C1 segment of cervical spinal cord (tissue), 14 donors: ENCODE measurements around the gene CALML4.
"Not testable (repeated sequence)": the region's sequence is repeated elsewhere in the genome, so short reads cannot be mapped to it uniquely, and the experiment has no call there.

ENCODE experiments used
- DNase-seq, 14 donors: peaks; one replicate each; lab custom pipeline; 2025; lab: John Stamatoyannopoulos, UW

Gene CALML4

DNA sequence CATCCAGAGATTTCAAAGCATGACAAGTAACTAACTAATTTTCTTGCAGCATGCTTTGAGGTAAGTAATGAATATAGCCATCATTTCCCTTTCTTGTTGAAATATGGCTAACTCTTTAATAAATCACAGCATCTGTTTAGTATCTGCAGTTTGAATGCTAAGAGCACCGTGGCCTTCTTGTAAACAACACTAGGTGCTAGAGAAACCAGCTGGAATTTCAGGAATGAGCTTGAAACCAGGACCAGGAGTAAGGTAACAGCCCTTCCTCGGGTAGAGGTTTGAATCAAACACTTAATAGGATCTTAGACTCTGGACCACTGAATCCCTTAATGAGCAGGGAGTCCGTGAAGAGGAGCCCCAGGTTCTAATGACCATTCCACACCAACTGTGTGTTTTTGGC is 13.6 kb downstream of the CALML4 start:
- no peak for DNase-seq

DNA sequence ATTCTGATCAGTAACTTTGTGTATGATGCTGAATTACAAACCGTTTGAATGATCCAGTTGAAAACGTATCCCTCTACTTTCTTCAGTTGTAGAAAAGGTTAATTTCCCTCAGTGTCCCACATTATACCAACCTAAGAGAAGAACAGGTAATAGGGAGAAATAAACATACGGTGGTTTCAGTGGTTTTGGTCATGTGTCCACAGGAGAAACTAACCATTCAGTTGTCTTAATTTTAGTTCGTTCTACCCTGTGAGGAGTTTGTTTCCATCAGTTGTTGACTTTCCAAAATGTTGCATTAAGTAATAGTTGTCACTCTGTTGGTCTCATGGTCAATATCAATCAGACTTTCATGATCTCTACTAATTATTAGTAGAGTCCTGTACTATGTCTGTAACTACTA is 15.1 kb downstream of the CALML4 start:
- no peak for DNase-seq

DNA sequence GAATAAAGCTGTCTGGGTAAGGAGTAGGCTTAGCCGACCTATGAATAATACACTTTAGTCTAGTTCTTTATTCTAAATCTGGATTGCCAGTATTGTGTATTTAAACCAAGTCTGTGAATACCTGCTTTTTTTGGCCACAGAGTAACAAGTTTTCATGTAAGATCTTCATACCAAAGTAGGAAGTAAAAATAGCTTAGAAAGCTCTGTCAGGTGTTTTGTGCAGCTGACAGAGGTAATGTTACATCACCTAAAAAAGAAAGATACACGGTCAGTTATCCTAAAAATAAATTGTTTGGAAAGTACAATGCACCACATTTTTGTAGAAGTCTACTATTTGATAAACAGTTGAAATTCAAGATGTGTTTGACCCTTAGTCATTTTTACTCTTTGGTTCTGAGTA is 16.5 kb downstream of the CALML4 start:
- no peak for DNase-seq

DNA sequence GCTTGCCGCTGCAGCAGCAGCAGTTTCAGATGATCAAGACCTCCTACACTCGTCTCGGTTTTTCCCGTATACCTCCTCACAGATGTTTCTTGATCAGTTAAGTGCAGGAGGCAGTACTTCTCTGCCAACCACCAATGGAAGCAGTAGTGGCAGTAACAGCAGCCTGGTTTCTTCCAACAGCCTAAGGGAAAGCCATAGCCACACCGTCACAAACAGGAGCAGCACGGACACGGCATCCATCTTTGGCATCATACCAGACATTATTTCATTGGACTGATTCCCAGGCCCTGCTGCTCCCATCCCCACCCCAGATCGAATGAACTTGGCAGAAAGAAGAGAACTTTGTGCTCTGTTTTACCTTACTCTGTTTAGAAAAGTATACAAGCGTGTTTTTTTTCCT is 17.6 kb downstream of the CALML4 start:
- peak in 9 of 14 donors; percentile 17 to 80 (median 35) for DNase-seq

DNA sequence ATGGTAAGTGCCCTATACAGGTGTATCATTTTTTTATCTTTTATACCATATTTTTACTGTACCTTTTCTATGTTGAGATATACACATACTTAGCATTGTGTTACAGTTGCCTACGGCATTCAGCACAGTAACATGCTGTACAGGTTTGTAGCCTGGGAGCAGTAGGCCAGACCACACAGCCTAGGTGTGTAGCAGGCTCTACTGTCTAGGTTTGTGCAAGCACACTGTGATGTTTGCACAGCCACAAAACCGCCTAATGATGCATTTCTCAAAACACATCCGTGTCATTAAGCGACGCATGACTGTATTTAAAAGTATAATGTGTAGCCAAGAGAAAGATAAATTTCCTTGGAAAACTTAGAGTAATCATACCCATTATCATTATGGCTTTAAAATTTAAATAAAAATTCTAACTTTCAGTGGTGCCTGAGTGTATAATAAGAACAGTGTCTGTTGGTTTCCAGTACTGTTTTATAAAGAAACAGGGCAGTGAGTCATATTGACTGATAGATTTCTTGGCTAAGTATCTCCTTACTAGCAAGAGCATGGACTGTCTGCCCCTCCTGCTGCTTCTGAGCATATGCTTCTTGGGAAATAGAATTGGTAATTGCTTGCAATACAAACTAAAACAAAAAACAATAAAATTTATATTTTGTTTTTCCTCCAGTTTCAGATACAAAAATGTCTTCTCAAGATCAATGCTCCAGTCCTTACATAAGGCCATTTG is 18.3 kb downstream of the CALML4 start:
- DNase-seq = peak in 2 of 14 donors; percentile 4 to 53

DNA sequence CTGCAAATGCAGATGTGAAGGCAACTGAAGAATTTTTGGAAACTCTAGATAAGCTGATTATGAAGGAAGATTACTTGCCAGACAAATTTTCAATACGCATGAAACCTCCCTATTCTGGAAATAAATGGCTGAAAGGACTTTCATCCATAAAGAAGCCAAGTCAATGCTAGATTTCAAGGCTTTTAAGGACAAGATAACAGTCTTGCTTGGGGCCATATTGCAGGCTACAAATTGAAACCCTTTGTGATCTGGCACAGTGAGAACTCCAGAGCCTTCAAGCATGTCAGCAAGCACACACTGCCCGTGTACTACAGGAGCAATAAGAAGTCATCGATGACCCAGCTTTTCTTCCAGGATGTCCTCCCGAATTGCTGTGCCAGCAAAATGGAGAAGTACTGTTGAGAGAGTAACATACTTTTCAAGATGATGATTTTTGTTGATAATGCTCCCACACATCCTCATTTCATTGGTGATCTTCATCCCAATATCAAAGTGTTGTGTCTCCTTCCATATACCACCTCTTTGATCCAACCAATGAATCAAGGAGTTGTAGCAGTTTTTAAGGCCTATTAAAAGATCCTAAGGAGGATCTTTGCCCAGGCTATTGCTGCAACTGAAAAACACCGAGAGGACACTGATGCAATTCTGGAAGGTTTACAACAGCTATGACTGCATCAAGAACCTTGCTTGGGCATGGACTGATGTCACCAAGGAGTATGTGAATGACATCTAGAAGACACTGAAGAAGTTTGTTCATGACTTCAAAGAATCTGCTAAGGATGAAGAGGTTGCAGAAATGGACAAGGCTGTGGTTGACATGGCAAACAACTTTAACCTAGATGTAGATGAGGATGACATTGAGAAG is 20.3 kb downstream of the CALML4 start:
- DNase-seq = no peak

DNA sequence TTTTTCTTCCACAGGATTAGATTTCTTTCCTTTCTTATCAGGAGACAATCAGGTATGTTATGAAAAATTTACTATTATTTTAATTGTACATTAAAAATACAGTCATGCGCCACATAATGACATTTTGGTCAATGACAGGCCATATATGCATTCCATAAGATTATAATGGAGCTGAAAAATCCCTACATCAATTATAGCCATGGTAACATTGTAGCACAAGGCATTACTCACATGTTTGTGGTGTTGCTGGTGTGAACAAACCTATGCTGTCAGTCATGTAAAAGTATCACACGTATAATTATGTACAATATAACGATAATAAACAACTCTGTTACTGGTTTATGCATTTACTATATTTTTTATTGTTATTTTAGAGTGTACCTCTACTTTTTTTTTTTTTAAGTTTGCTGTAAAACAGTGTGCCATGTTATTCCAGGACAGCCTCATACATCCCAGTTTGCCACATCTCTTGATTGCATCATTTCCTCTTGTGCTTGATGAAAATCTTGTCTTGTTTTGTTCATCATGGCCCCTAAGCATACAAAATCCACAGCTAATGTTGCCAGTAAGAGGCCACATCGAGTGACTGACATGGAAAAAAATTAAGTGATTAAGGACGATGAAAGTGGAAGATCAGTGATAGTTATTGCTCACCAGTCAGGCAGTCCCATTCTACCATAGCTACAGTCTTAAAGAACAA is 21.4 kb downstream of the CALML4 start:
- DNase-seq = no peak

DNA sequence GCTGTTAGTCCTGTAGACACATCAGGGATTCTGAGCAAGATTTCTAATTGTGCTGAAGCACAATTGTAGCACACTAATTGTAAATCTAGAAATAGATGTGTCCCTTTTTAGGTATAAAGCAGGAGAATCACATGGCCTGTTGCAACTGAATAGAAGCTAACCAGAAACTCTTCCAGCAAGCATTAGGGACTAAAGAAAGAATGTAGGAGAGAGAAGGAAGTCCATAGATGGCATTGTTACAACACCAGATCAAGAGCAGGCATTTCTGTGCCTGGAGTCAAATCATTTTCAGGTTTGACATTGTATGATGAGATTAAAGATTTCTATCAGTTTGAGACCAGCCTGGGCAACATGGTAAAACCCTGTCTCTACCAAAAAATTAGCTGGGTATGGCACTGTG is 27.4 kb downstream of the CALML4 start:
- DNase-seq = no peak

DNA sequence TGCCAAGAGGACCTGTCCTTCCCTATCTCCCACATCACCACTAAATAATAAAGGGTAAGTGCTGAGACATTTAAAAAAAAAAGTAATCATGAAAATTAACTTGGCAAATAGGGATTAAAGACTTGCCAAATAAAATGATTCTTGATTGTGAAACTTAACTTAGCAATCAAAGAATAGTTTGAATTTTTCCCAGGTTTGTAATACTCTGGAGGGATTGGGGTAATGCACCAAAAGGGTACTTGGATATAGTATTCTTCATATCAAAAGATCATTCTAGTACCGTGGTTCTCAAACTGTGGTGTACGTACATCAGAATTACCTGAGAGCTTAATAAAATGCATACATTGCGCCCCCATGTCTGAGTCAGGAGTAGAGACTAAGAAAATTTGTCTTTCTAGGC is 28.5 kb downstream of the CALML4 start:
- DNase-seq = no peak

DNA sequence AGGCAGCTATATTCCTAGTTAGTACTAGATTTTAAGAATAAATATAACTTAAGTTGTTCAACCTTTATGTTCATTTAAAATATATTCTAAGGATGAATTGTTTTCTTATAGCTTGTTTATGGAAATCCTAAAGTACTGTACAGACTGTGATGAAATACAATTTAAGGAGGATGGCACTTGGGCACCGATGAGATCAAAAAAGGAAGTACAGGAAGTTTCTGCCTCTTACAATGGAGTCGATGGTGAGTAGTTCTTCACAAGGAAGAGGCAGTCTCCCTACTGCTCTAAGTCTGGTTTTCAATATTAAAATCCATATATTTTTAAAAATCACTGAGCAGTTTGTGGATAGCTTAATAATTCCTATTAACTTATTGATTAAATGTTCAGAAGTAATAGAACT is 29.6 kb downstream of the CALML4 start:
- no peak for DNase-seq

DNA sequence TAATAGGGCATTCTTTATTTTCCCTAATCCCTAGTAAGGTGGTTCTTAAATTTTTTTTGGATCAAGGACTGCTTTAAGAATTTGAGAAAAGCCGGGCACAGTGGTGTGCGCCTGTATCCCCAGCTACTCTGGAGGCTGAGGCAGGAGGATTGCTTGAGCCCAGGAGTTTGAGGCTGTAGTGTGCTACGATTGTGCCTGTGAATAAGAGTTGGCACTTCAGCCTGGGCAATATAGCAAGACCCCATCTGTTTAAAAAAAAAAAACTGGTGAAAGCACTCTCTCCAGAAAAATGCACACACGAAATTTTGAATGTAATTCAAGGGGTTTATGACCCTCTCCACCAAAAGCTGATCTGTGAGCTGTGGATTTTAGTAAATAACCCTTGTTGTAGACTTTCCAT is 32.0 kb downstream of the CALML4 start:
- no peak for DNase-seq

DNA sequence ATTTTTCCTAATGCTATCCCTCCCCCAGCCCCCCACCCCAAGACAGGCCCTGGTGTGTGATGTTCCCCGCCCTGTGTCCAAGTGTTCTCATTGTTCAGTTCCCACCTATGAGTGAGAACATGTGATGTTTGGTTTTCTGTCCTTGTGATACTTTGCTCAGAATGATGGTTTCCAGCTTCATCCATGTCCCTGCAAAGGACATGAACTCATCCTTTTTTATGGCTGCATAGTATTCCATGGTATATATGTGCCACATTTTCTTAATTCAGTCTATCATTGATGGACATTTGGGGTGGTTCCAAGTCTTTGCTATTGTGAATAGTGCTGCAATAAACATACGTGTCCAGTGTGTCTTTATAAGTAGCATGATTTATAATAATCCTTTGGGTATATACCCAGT is 33.1 kb downstream of the CALML4 start:
- DNase-seq = not testable (repeated sequence)

DNA sequence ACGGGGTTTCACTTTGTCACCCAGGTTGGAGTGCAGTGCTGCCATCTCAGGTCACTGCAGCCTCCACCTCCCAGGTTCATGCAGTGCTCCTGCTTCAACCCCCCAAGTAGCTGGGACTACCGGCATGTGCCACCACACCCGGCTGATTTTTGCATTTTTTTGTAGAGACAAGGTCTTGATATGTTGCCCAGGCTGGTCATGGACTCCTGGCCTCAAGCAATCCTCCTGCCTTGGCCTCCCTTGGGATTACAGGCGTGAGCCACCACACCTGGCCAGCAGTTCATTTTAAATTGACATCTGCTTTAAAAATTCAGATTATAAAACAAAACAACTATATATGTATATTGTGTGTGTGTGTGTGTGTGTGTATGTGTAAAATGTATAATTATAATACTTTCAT is 38.3 kb downstream of the CALML4 start:
- no peak for DNase-seq

DNA sequence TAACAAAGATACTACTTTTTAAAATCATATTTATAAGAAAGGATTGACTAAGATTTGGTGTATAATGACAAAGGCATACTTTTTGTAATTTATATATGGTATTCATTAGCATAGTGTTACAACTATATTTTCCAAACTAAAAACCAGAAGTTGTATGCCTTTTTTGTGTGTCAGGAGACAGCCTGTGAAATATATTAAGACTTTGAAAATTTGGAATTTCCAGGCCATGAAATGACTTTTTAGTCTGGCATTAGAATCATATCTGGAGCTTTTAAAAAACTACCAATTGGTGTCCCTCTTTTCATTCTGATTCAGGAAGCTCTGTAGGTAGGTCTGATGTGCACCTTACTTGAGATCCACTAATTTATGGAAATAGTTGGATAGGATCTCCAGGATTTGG is 41.9 kb downstream of the CALML4 start:
- no peak for DNase-seq

DNA sequence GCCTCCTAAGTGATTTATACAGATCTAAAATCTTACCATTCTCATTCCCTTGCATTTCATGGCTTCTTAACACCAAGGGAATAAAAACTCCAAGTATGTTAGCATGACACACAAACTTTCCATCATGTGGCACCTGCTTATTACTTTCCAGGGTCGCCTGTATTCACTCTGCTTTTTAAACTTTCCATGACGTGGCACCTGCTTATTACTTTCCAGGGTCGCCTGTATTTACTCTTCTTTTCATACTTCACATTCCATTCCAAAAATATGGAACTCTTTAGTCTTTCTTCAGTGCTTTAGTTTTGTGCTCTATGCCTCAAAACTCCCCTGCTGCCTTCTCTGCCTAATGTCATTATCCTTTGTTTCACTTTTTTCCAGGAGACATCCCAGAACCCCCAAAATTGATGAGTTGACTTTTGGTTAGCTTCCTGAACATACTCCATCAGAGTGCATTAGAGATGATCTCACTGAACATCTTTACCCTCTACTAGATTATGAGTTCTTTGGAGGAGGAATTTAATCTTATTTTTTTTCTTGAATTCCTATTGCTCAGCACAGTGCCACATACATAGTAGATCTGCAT is 47.0 kb downstream of the CALML4 start:
- no peak for DNase-seq

DNA sequence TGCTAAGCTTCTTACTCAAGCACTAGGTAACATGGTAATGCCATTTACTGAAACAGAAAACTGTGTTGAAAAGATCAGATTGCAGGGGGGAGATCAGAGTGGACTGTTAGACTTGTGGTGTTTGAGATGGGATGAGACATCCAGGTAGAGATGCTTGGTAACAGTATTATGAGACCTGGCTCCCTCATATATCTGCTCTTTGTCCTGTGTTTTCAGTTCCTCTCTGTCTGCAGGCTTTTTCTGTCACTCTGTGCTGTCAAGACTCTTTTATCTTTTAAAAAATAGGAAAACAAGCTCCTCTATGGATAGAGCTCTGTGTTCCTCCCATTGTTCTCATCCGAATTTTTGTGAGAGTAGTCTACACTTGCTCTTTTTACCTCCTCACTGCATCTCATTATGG is 48.1 kb downstream of the CALML4 start:
- DNase-seq = no peak

DNA sequence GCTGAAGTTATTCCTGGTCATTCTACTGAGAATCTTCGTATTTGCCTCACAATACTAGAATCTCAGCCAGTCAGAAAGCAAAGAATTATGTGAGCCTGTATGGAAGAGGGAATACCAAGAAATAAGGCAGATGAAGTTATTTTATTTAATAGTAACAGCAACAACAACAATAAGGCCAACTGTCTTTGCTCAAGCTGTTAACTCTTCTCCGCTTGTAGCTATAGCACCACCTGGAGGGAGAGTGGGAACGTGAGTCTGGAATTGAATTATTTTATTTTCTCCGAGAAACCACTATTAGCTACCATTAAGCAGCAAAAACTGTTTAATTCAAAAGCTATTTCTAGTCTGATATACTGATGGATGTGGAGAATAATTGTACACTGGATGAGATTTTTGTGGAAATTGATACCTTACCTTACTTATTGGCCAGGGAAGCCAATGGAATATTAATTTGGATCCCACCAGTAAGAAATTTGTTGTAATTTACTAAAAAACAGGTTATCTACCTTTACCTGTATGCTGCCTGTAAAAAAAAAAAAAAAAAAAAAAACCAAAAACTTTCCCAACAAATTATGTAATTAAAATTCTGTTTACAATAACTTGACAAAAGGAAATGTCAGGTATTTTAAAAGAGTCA is 50.1 kb downstream of the CALML4 start:
- peak in 5 of 14 donors; percentile 0 to 38 (median 2) for DNase-seq

DNA sequence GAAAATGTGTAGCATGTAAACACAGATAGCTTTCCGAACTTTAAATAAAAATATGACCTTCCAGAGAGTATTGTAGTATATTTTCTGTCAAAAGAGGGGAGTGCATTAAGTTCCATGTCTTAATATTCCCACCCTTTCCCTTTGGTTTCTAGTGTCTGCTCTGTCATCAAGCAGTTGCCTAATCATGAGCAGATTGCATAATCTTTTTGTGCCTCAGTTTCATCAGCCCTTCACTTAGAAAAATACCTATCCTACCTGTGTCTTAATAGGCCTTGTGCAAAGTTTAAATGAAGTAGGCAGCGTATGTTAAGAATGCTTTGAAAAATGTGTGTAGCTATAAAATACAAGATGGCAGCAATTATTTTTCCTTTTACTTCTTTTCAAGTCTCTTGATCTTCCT is 52.8 kb downstream of the CALML4 start:
- DNase-seq = no peak

DNA sequence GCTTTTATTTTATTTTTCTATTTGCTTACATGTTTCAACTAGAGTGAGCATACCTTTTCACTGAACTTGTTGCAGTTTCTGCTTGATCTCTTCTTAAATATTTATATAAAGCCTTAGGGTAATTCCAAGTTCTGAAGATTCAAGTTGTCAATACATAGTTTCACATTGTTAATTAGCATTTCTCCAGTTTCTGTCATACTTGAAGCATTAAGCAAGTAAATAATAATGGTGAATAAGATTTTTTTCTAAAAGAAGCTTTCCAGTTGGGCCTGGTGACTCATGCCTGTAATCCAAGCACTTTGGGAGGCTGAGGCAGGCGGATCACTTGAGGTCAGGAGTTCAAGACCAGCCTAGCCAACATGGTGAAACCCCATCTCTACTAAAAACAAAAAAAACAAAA is 53.9 kb downstream of the CALML4 start:
- DNase-seq = no peak

DNA sequence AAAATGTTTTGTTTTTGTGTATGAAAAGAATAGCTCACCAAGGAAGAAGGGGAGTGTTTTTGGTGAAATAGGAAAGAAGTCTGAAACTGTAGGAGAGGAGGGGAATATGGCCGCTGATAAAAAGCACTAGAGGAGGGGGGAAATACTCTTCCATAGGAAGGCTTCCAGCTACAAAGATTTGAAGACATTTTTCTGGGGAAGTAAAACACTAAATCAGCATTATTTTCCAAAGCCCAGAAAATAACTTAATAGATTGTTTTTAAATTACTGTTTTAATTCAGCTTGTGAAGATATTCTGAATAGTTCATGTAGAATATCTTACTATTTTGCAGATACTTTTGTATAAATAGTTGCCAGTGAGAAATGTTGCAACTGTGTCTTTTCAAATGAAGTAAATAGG is 54.9 kb downstream of the CALML4 start:
- no peak for DNase-seq

DNA sequence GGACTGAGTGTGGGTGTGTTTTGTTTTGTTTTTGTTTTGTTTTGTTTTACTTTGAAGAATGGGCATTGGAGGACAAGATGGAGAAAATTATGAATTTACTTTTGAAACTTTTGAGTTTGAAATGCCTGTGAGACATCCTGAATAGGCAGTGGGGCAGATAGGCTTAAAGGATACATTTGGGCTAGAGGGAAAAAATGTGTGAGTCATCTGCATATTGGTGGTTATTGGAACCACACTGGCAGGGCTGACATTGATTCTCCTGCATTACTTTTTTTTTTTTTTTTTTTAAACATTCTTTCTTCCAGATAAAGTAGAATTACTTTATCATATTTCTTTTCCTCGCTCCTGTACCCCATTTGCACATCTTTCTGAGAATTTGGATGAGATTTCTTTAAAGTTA is 56.1 kb downstream of the CALML4 start:
- no peak for DNase-seq

DNA sequence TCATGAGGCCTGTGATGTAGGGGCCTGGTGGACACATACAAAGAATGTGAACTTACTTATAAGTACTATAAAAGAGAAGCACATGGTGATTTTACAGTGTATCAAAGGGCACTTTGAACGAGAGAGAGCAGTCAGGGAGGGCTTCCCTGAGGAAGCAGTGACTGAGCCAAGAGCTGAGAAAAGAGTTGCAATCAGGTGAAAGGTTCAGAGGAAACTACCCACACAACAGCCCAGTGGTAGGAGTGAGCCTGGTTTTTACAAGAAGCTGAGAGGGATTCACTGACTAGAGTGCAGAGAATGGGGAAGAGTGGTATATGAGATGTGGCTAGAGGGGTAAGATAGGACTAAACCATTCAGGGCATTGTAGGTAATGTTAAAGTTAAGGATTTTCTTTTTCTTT is 57.1 kb downstream of the CALML4 start:
- no peak for DNase-seq
